HL-60 (cell line): ENCODE results near the gene UBE2J2.

Experiments
- GABPA ChIP-seq: IDR thresholded peaks from 2 replicates; pipeline ENCODE4 v1.6.1; 2012; ENCODE audit warnings: low read depth
- POLR2AphosphoS5 ChIP-seq: IDR thresholded peaks from 2 replicates; pipeline ENCODE4 v1.6.1; 2012; ENCODE audit warnings: low read depth
- SPI1 ChIP-seq: IDR thresholded peaks from 2 replicates; pipeline ENCODE4 v1.6.1; 2012; ENCODE audit warnings: low read depth, mild to moderate bottlenecking, borderline replicate concordance
- TF ChIP-seq, protein P1 (sequence below): IDR thresholded peaks from one replicate; pipeline ENCODE4 v1.5.1; 2011; ENCODE audit warnings: low read length, control low read depth, inconsistent platforms; ENCODE audit not compliant: insufficient read depth
- TF ChIP-seq, protein P2 (sequence below): IDR thresholded peaks from 2 replicates; pipeline ENCODE4 v1.6.1; 2012; ENCODE audit warnings: low read depth; ENCODE audit not compliant: insufficient replicate concordance

DNA sequence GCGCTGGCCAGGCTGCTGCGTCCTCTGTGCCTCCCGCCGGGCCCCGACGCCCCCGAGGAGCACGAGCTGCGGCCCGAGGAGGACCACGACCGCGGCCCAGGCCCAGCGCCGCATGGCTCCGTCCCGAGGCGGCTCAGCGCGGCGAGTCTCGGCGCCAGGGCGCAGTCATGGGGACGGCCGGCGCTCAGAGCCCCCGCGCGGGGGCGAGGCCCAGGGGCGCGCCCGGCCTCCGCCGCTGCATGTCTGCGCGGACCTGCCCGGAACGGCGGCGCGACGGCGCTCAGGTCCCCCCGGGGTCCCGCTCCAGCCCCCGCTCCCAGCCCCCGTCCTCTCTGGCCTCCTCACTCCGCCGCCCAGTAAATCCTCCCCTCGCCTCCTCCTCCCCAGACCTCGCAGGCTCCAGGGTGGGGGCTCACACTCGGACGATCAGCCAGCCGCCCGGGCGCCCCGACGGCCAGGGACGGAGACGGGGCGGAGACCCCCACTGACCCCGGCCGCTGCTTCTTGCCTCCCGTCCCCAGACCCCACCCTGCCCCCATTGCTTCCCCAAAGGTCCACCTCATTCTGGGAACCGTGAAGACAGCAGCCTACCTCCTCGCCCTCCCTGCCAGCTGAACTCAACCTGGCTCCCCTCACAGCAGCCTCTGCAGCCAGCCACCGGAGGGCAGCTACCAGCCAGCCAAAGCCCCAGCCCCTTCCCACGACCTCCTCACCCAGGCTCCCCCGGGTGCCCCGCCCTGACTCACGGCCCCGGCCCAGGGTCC, 26.9 kb downstream of the UBE2J2 start, which contains the start of gene C1QTNF12:
- TF ChIP-seq, protein P1, sequence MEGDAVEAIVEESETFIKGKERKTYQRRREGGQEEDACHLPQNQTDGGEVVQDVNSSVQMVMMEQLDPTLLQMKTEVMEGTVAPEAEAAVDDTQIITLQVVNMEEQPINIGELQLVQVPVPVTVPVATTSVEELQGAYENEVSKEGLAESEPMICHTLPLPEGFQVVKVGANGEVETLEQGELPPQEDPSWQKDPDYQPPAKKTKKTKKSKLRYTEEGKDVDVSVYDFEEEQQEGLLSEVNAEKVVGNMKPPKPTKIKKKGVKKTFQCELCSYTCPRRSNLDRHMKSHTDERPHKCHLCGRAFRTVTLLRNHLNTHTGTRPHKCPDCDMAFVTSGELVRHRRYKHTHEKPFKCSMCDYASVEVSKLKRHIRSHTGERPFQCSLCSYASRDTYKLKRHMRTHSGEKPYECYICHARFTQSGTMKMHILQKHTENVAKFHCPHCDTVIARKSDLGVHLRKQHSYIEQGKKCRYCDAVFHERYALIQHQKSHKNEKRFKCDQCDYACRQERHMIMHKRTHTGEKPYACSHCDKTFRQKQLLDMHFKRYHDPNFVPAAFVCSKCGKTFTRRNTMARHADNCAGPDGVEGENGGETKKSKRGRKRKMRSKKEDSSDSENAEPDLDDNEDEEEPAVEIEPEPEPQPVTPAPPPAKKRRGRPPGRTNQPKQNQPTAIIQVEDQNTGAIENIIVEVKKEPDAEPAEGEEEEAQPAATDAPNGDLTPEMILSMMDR: no peak
- TF ChIP-seq, protein P2, sequence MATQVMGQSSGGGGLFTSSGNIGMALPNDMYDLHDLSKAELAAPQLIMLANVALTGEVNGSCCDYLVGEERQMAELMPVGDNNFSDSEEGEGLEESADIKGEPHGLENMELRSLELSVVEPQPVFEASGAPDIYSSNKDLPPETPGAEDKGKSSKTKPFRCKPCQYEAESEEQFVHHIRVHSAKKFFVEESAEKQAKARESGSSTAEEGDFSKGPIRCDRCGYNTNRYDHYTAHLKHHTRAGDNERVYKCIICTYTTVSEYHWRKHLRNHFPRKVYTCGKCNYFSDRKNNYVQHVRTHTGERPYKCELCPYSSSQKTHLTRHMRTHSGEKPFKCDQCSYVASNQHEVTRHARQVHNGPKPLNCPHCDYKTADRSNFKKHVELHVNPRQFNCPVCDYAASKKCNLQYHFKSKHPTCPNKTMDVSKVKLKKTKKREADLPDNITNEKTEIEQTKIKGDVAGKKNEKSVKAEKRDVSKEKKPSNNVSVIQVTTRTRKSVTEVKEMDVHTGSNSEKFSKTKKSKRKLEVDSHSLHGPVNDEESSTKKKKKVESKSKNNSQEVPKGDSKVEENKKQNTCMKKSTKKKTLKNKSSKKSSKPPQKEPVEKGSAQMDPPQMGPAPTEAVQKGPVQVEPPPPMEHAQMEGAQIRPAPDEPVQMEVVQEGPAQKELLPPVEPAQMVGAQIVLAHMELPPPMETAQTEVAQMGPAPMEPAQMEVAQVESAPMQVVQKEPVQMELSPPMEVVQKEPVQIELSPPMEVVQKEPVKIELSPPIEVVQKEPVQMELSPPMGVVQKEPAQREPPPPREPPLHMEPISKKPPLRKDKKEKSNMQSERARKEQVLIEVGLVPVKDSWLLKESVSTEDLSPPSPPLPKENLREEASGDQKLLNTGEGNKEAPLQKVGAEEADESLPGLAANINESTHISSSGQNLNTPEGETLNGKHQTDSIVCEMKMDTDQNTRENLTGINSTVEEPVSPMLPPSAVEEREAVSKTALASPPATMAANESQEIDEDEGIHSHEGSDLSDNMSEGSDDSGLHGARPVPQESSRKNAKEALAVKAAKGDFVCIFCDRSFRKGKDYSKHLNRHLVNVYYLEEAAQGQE: no peak
- no peak for TF ChIP-seq POLR2AphosphoS5
- no peak for TF ChIP-seq GABPA
- TF ChIP-seq SPI1: no peak
